Naive thymus-derived CD4-positive, alpha-beta T cell (primary cell): ENCODE measurements around the gene LTBP3. TPM values are rescaled to one million over a fixed set of nuclear protein-coding genes. Genes with fewer than 3 reads are reported as not detected.

Source experiments
- ATAC-seq: fragments of 150-1000 bp; cut with Tn5 transposase; 2 replicates; pipeline ENCODE4 v1.10.0; 2021; ENCODE audit warnings: mild to moderate bottlenecking, moderate library complexity
- CTCF ChIA-PET: fragments of 350-600 bp; sonication (Branson Sonifier 250); formaldehyde crosslinking; loops from one replicate; lab custom pipeline; 2021; ENCODE audit warnings: antibody characterized with exemption; lab: Charles Lee
- POLR2A ChIA-PET: fragments of 350-600 bp; sonication (Branson Sonifier 250); formaldehyde crosslinking; loops from one replicate; lab custom pipeline; 2021; ENCODE audit warnings: antibody characterized with exemption, inconsistent platforms; lab: Charles Lee
- DNase-seq, 9 donors: peaks; one replicate each; pipeline versions ENCODE4 v3.0.0 to v3.0.0-alpha.2; 2020 to 2022; ENCODE audit warnings: mixed read lengths in 1 of 9
- H3K27ac ChIP-seq: one replicate; pipeline ENCODE4 v1.7.0; 2013; ENCODE audit warnings: mild to moderate bottlenecking, low read depth, low read length, moderate library complexity
- H3K27me3 ChIP-seq, 2 donors: one replicate each; pipeline ENCODE4 v1.7.0; 2013; ENCODE audit warnings: low read length in 2 of 2, mild to moderate bottlenecking in 2 of 2, moderate library complexity in 2 of 2; ENCODE audit not compliant: control insufficient read depth in 2 of 2, insufficient read depth in 2 of 2
- H3K36me3 ChIP-seq, 3 experiments: 1 replicate in 2 of 3; 2 replicates in 1 of 3; pipeline ENCODE4 v1.7.0; 2013; ENCODE audit warnings: low read length in 3 of 3, mild to moderate bottlenecking in 3 of 3, moderate library complexity in 1 of 3; ENCODE audit not compliant: insufficient read depth in 3 of 3, control insufficient read depth in 2 of 3
- H3K4me1 ChIP-seq, 2 donors: one replicate each; pipeline ENCODE4 v1.7.0; 2013; ENCODE audit warnings: low read length in 2 of 2, mild to moderate bottlenecking in 2 of 2, moderate library complexity in 1 of 2; ENCODE audit not compliant: control insufficient read depth in 2 of 2, insufficient read depth in 2 of 2
- H3K4me3 ChIP-seq: 2 replicates; pipeline ENCODE4 v1.7.0; 2013; ENCODE audit warnings: mild to moderate bottlenecking, low read length
- H3K9me3 ChIP-seq, 3 experiments: 1 replicate in 2 of 3; 2 replicates in 1 of 3; pipeline ENCODE4 v1.7.0; 2013; ENCODE audit warnings: low read length in 3 of 3; ENCODE audit not compliant: control insufficient read depth in 2 of 3
- H3K27ac Mint-ChIP-seq, 9 donors: one replicate each; pipeline ENCODE4 v1.8.0; 2020 to 2022; ENCODE audit warnings: mixed read lengths in 9 of 9, mild to moderate bottlenecking in 8 of 9, moderate library complexity in 5 of 9, inconsistent platforms in 2 of 9
- H3K27me3 Mint-ChIP-seq, 5 donors: one replicate each; pipeline ENCODE4 v1.8.0; 2021 to 2022; ENCODE audit warnings: mixed read lengths in 5 of 5, mild to moderate bottlenecking in 1 of 5
- H3K36me3 Mint-ChIP-seq, 5 donors: one replicate each; pipeline ENCODE4 v1.8.0; 2020 to 2022; ENCODE audit warnings: mixed read lengths in 5 of 5, mild to moderate bottlenecking in 3 of 5, inconsistent platforms in 1 of 5
- H3K4me1 Mint-ChIP-seq, 7 donors: one replicate each; pipeline ENCODE4 v1.8.0; 2020 to 2022; ENCODE audit warnings: mixed read lengths in 7 of 7, mild to moderate bottlenecking in 3 of 7, inconsistent platforms in 1 of 7
- H3K4me3 Mint-ChIP-seq, 10 donors: one replicate each; pipeline ENCODE4 v1.8.0; 2020 to 2022; ENCODE audit warnings: mild to moderate bottlenecking in 10 of 10, mixed read lengths in 10 of 10, moderate library complexity in 6 of 10, inconsistent platforms in 2 of 10
- H3K9me3 Mint-ChIP-seq, 11 donors: one replicate each; pipeline ENCODE4 v1.8.0; 2020 to 2022; ENCODE audit warnings: mixed read lengths in 11 of 11, mild to moderate bottlenecking in 4 of 11, inconsistent platforms in 1 of 11, moderate library complexity in 1 of 11
- intact Hi-C, 2 donors: fragments of 100-400 bp; cut with micrococcal nuclease; formaldehyde crosslinking; loops; one replicate each; pipeline ENCODE4 v1.15.1; 2023
- polyA plus RNA-seq, 2 donors: library from polyadenylated mRNA; unstranded; fragments of 300-500 nt; fragmentation: Illumina TruSeq; gene quantifications; one replicate each; pipeline ENCODE4 v1.2.3, GENCODE V29; 2021
- total RNA-seq, 6 experiments: library from RNA in 5 of 6; stranded (reverse) in 5 of 6; gene quantifications; 1 replicate in 5 of 6; 2 replicates in 1 of 6; pipeline ENCODE4 v1.2.3 and lab custom pipeline; 2021 to 2026

Gene LTBP3
- total and polyA plus RNA-seq, 7 experiments from 2014 or later = 18.7 to 288 (median 216) TPM

DNA sequence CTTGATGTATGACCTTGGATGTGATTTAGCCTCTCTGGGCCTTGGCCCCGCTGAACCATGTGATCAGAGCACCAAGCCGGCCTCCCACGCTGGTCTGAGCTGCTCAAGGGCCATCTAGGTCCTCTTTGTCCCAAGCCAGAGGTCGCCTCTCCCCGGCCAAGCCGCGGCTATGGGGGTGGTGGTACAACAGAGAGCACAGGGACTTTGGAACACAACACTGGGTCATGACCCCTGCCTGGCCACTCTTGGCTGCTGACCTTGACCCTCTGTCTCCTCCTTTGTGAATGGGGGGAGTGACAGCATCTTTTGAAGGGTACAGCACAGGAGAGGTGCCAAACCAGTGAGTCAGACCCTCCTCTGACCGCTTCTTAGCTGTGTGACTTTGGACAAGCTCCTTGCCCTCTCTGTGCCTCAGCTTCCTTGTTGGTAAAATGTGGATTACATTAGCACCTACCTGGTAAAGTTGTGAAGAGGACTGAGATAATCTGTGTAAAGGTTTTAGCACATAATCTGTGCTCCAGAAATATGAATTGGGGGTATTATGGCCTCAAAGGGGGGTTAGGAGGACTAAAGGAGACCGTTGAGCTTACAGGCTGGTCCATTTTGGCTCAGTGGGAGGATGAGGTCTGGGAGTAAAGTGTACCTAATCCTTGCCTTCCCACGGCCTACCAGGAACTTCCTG lies 28.5 kb downstream of the LTBP3 start:
- peaks cover 12 to 44% (median 30%) of the 10 kb centered on the region in 7 donors for H3K4me1 Mint-ChIP-seq
- H3K4me3 ChIP-seq = no peak overlapping the region
- peak overlapping the region; percentile 57 for H3K27ac ChIP-seq
- peak overlapping the region in 4 of 10 donors; percentile 21 to 79 (median 35) for H3K4me3 Mint-ChIP-seq
- ChIA-PET CTCF (interaction anchor here (1.0 to 2.3 kb wide), 2 partner anchors 11 to 19 kb away, joined by 4 to 5 read pairs; no protein-coding TSS in a partner anchor), POLR2A (interaction anchor here (0.6 to 8.9 kb wide), 8 partner anchors 11 to 641 kb away, joined by 3 to 213 read pairs (median 6); partner anchors contain the start of genes EHBP1L1, MALAT1, MAP3K11 and PCNX3)
- DNase-seq (no peak), ATAC-seq (no peak)
- H3K27me3 Mint-ChIP-seq = no peaks in the 10 kb centered on the region
- H3K27ac Mint-ChIP-seq = peak overlapping the region; percentile 55 to 92 (median 78)
- peaks cover 16 to 24% of the 10 kb centered on the region in 2 donors for H3K4me1 ChIP-seq
- H3K9me3 Mint-ChIP-seq = no peaks in the 10 kb centered on the region
- intact Hi-C loops = no loop called here
- H3K9me3 ChIP-seq = no peaks in the 10 kb centered on the region
- H3K36me3 Mint-ChIP-seq = peaks cover 0 to 21% (median 8%) of the 10 kb centered on the region in 5 donors
- H3K36me3 ChIP-seq = peaks cover 0 to 55% (median 15%) of the 10 kb centered on the region in 3 experiments
- H3K27me3 ChIP-seq = no peaks in the 10 kb centered on the region

DNA sequence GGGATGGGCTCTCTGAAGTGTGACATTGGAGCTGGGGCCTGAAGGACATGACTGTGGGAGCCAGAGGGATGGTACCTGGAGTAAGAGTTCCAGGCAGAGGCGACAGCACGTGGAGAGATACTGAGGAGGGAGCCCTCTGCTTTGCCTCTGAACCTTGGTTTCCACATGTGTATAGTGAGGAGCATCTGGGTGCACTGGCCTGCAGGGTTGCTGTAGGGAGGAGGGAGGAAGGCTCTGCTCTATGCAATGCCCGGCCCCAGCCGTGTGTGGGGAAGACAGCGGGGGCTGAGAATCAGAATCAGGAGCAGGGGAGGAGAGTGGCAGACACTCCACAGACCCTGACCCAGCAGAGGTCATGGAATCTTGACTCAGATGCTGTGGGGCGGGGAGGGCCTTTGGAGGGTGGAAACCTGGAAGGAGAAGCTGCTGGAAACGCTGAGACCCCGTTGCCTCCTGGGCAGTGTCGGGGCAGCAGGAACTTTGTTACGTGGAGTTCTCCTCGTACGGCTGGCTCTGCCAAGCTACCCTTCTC lies 29.3 kb downstream of the LTBP3 start:
- DNase-seq (no peak), ATAC-seq (no peak)
- Histone ChIP-seq H3K27me3 (no peaks in the 10 kb centered on the region), H3K4me1 (peaks cover 22 to 32% of the 10 kb centered on the region in 2 donors), H3K27ac (peak overlapping the region; percentile 57), H3K9me3 (no peaks in the 10 kb centered on the region), H3K4me3 (no peak overlapping the region), H3K36me3 (peaks cover 0 to 55% (median 15%) of the 10 kb centered on the region in 3 experiments)
- peaks cover 0 to 17% (median 5%) of the 10 kb centered on the region in 5 donors for H3K36me3 Mint-ChIP-seq
- ChIA-PET CTCF (interaction anchor here (2.3 kb wide), 1 partner anchor 11 kb away, joined by 5 read pairs; no protein-coding TSS in a partner anchor), POLR2A (interaction anchor here (1.7 to 8.9 kb wide), 5 partner anchors 12 to 141 kb away, joined by 5 to 213 read pairs (median 9); partner anchors contain the start of genes FAM89B, MALAT1, MAP3K11 and PCNX3)
- no peaks in the 10 kb centered on the region for H3K9me3 Mint-ChIP-seq
- H3K27me3 Mint-ChIP-seq = no peaks in the 10 kb centered on the region
- peak overlapping the region in 2 of 10 donors; percentile 11 to 61 for H3K4me3 Mint-ChIP-seq
- intact Hi-C loops = no loop called here
- peak overlapping the region in 7 of 9 donors; percentile 47 to 90 (median 77) for H3K27ac Mint-ChIP-seq
- H3K4me1 Mint-ChIP-seq = peaks cover 16 to 51% (median 37%) of the 10 kb centered on the region in 7 donors

DNA sequence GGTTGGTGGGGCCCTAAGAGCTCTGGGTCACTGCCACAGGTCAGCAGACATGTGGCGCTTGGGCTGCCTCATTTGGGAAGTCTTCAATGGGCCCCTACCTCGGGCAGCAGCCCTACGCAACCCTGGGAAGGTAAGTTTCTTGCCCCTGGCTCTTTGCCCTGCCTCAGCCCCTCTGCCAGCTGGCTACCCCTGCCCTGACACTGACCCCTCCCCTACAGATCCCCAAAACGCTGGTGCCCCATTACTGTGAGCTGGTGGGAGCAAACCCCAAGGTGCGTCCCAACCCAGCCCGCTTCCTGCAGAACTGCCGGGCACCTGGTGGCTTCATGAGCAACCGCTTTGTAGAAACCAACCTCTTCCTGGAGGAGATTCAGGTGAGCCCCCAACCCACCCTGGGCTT lies 31.4 kb downstream of the LTBP3 start:
- peaks cover 0 to 2% (median 0%) of the 10 kb centered on the region in 11 donors for H3K9me3 Mint-ChIP-seq
- H3K27ac Mint-ChIP-seq = peak overlapping the region in 6 of 9 donors; percentile 4 to 71 (median 45)
- POLR2A ChIA-PET = interaction anchor here (0.6 to 8.9 kb wide), 8 partner anchors 9 to 772 kb away, joined by 3 to 213 read pairs (median 6); partner anchors contain the start of genes FAM89B, MALAT1 and ZNRD2
- intact Hi-C loops = no loop called here
- CTCF ChIA-PET = interaction anchor here (0.7 to 1.5 kb wide), 3 partner anchors 13 to 160 kb away, joined by 3 to 6 read pairs (median 4); no protein-coding TSS in a partner anchor
- peaks cover 0 to 17% (median 5%) of the 10 kb centered on the region in 5 donors for H3K36me3 Mint-ChIP-seq
- H3K27ac ChIP-seq = no peak overlapping the region
- H3K9me3 ChIP-seq = no peaks in the 10 kb centered on the region
- peak overlapping the region in 9 of 10 donors; percentile 32 to 90 (median 61) for H3K4me3 Mint-ChIP-seq
- ATAC-seq (no peak), DNase-seq (no peak)
- peaks cover 0 to 36% (median 14%) of the 10 kb centered on the region in 3 experiments for H3K36me3 ChIP-seq
- H3K4me1 ChIP-seq = peaks cover 31 to 43% of the 10 kb centered on the region in 2 donors
- no peaks in the 10 kb centered on the region for H3K27me3 Mint-ChIP-seq
- peaks cover 34 to 72% (median 56%) of the 10 kb centered on the region in 7 donors for H3K4me1 Mint-ChIP-seq
- no peak overlapping the region for H3K4me3 ChIP-seq
- no peaks in the 10 kb centered on the region for H3K27me3 ChIP-seq

DNA sequence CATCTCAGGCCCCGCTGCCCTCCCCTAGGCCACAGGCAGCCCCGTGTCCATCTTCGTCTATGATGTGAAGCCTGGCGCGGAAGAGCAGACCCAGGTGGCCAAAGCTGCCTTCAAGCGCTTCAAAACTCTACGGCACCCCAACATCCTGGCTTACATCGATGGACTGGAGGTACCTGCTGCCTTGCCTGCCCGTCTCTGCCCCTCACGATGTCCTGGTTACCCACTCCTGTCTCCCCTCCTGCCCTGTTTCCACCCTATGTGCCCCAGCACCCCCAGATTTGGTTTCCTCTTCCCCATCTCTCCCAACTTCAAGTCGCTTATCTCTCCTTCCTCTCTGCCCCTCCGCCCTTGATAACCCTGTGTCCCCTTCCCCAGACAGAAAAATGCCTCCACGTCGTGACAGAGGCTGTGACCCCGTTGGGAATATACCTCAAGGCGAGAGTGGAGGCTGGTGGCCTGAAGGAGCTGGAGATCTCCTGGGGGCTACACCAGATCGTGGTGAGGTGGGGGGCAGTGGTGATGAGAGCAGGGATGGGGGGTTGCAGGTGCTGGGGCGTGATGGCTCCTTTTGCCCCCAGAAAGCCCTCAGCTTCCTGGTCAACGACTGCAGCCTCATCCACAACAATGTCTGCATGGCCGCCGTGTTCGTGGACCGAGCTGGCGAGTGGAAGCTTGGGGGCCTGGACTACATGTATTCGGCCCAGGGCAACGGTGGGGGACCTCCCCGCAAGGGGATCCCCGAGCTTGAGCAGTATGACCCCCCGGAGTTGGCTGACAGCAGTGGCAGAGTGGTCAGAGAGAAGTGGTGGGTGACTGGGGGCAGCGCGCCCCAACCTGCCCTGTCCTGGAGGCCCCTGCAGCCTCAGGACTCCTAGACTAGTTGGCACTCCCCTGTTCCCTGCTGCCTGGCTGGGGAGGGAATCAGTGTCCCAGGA lies 32.3 kb downstream of the LTBP3 start:
- Mint-ChIP-seq H3K4me3 (peak overlapping the region; percentile 81 to 96 (median 88)), H3K27me3 (no peaks in the 10 kb centered on the region), H3K36me3 (peaks cover 0 to 15% (median 5%) of the 10 kb centered on the region in 5 donors), H3K4me1 (peaks cover 37 to 73% (median 59%) of the 10 kb centered on the region in 7 donors), H3K27ac (peak overlapping the region in 8 of 9 donors; percentile 17 to 86 (median 78)), H3K9me3 (peaks cover 0 to 2% (median 0%) of the 10 kb centered on the region in 11 donors)
- peaks cover 0 to 27% (median 4%) of the 10 kb centered on the region in 3 experiments for H3K36me3 ChIP-seq
- POLR2A ChIA-PET = interaction anchor here (0.6 to 8.9 kb wide), 24 partner anchors 8 to 483 kb away, joined by 3 to 213 read pairs (median 4); partner anchors contain the start of genes FAM89B, MALAT1, MAP3K11 and NEAT1
- ATAC-seq = no peak
- DNase-seq = peak in 1 of 9 donors; percentile 27
- H3K4me1 ChIP-seq = peaks cover 31 to 46% of the 10 kb centered on the region in 2 donors
- intact Hi-C loops = loop anchor here (1.0 kb wide), 3 partner anchors 14 to 44 kb away; partner anchors contain the start of gene ZNRD2 (in 1 of the 2)
- no peaks in the 10 kb centered on the region for H3K9me3 ChIP-seq
- peak overlapping the region; percentile 96 for H3K27ac ChIP-seq
- CTCF ChIA-PET = interaction anchor here (0.8 to 1.5 kb wide), 5 partner anchors 14 to 51 kb away, joined by 3 read pairs; partner anchors contain the start of gene MALAT1
- no peaks in the 10 kb centered on the region for H3K27me3 ChIP-seq
- peak overlapping the region; percentile 79 for H3K4me3 ChIP-seq

DNA sequence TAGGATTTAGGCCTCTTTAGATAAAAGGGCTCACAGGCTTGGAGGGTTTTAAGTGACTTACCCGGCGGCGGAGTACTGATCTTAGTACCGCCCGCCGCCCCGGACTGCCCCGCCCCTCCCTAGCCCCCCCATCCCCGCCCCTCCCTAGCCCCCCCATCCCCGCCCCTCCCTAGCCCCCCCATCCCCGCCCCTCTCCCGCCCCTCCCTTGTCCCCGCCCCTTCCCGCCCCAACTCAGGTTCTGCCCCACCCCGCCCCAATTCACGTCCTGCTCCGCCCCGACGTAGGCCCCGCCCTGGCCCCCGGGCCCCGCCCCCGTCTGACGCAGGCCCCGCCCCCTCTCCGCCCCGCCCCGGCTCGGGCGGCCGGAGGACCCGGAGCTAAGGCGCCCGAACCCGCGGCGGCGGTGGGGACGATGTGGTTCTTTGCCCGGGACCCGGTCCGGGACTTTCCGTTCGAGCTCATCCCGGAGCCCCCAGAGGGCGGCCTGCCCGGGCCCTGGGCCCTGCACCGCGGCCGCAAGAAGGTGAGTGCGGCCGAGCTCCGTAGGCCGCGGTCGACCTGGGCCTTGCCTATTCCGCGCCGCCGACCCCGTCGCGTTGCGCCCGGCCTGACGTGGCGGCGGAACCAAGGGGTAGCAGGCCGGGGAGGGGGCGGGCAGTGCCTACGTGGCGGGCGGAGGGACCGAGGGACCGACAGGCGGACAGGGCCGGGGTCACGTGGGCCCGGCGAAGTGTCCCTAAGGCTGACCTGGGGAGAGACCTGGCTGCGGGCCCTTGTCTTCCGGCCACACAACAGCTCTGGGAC lies 33.2 kb downstream of the LTBP3 start, which contains the start of gene SCYL1:
SCYL1 (plus strand) TSS at position 343 of the 805 bp plus-strand sequence; CDS start at position 414, 71 bp downstream.
- intact Hi-C loops = loop anchor here (1.0 kb wide), 4 partner anchors 15 to 90 kb away; partner anchors contain the start of genes PCNX3 (in 2 of the 2) and ZNRD2 (in 1 of the 2)
- Histone ChIP-seq H3K9me3 (no peaks in the 10 kb centered on the region), H3K4me3 (peak within 1 kb of the TSS; percentile 79), H3K27ac (peak within 1 kb of the TSS; percentile 96), H3K4me1 (peaks cover 31 to 40% of the 10 kb centered on the region in 2 donors), H3K36me3 (peaks cover 0 to 19% (median 0%) of the 10 kb centered on the region in 3 experiments), H3K27me3 (no peaks in the 10 kb centered on the region)
- Mint-ChIP-seq H3K4me1 (peaks cover 32 to 66% (median 54%) of the 10 kb centered on the region in 7 donors), H3K27me3 (no peaks in the 10 kb centered on the region), H3K9me3 (peaks cover 0 to 2% (median 0%) of the 10 kb centered on the region in 11 donors), H3K4me3 (peak within 1 kb of the TSS; percentile 86 to 96 (median 90)), H3K27ac (peak within 1 kb of the TSS; percentile 89 to 98 (median 95)), H3K36me3 (peaks cover 0 to 13% (median 0%) of the 10 kb centered on the region in 5 donors)
- peak; percentile 58 to 86 (median 77) for DNase-seq
- POLR2A ChIA-PET = interaction anchor here (0.6 to 8.9 kb wide), 26 partner anchors 9 to 484 kb away, joined by 3 to 213 read pairs (median 4); partner anchors contain the start of genes FAM89B, MALAT1, MAP3K11 and NEAT1
- peak; percentile 97 for ATAC-seq
- CTCF ChIA-PET = interaction anchor here (1.0 to 1.3 kb wide), 3 partner anchors 13 to 26 kb away, joined by 3 to 5 read pairs (median 3); partner anchors contain the start of gene MALAT1
